T-helper 2 cell treated with Interferon-gamma antibody and Interleukin-4, amounts not matched to agents 100 ng/mL and 5 ng/mL, for 36 hours (primary cell): ENCODE results near the gene C9orf72. TPM values are rescaled to one million over a fixed set of nuclear protein-coding genes. Genes with fewer than 3 reads are reported as not detected.

ENCODE experiments used
- intact Hi-C: fragments of 100-400 bp; cut with micrococcal nuclease; formaldehyde crosslinking; loops from one replicate; pipeline ENCODE4 v1.15.1; 2023
- total RNA-seq: library from RNA; stranded (reverse); gene quantifications from 2 replicates; pipeline ENCODE4 v1.2.3, GENCODE V29; 2022

Gene C9orf72
- total RNA-seq, 1 donor from 2014 or later: 8.8 TPM

- intact Hi-C loops: no loop called here
These were observed 33.5 kb downstream of the C9orf72 start for GRCh38 chr9:27539479-27540441.

- intact Hi-C loops: no loop called here
These were observed 34.6 kb downstream of the C9orf72 start for GRCh38 chr9:27538647-27539046.

- intact Hi-C loops: no loop called here
These were observed 35.5 kb downstream of the C9orf72 start for GRCh38 chr9:27537756-27538155.

- intact Hi-C loops: no loop called here
These were observed 36.2 kb downstream of the C9orf72 start for GRCh38 chr9:27537027-27537435.

- intact Hi-C loops: no loop called here
These were observed 37.1 kb downstream of the C9orf72 start for GRCh38 chr9:27536168-27536567.

GRCh38 chr9:27535701-27536118 lies 37.6 kb downstream of the C9orf72 start:
- intact Hi-C loops: no loop called here

GRCh38 chr9:27534658-27535209 lies 38.5 kb downstream of the C9orf72 start:
- intact Hi-C loops: no loop called here

- intact Hi-C loops: no loop called here
These were observed 39.1 kb downstream of the C9orf72 start for GRCh38 chr9:27534131-27534530.

GRCh38 chr9:27533311-27533710 lies 40.0 kb downstream of the C9orf72 start:
- intact Hi-C loops: no loop called here

- intact Hi-C loops: no loop called here
These were observed 41.2 kb downstream of the C9orf72 start for GRCh38 chr9:27532046-27532445.

- intact Hi-C loops: no loop called here
These were observed 42.1 kb downstream of the C9orf72 start for GRCh38 chr9:27530915-27531755.

GRCh38 chr9:27529316-27530278 lies 43.7 kb downstream of the C9orf72 start, which contains the start of gene MOB3B:
Gene MOB3B (minus strand): TSS chr9:27529814. CDS start chr9:27455550, 74,264 bp downstream.
- intact Hi-C loops: loop anchor here (1.0 to 5.0 kb wide), 5 partner anchors 42 to 196 kb away; partner anchors contain the start of gene C9orf72

GRCh38 chr9:27528886-27529315 lies 44.4 kb downstream of the C9orf72 start:
- intact Hi-C loops: loop anchor here (1.0 to 5.0 kb wide), 6 partner anchors 42 to 196 kb away; partner anchors contain the start of gene C9orf72

GRCh38 chr9:27528076-27528885 lies 45.0 kb downstream of the C9orf72 start:
- intact Hi-C loops: loop anchor here (1.0 to 5.0 kb wide), 4 partner anchors 41 to 176 kb away; no protein-coding TSS in a partner anchor

GRCh38 chr9:27527702-27528075 lies 45.6 kb downstream of the C9orf72 start:
- intact Hi-C loops: loop anchor here (1.0 to 5.0 kb wide), 4 partner anchors 40 to 175 kb away; no protein-coding TSS in a partner anchor

GRCh38 chr9:27524236-27524635 lies 49.0 kb downstream of the C9orf72 start, which contains the start of gene IFNK:
Gene IFNK (plus strand): TSS chr9:27524290. CDS start chr9:27524337, 47 bp downstream.
- intact Hi-C loops: no loop called here

- intact Hi-C loops: no loop called here
These were observed 50.1 kb downstream of the C9orf72 start for GRCh38 chr9:27523141-27523540.

GRCh38 chr9:27520986-27521385 lies 52.3 kb downstream of the C9orf72 start:
- intact Hi-C loops: no loop called here
